Endothelial cell of coronary artery (primary cell): ENCODE data around the gene JPH4. TPM values are rescaled to one million over a fixed set of nuclear protein-coding genes. Genes with fewer than 3 reads are reported as not detected.

Source experiments
- total RNA-seq: library from RNA; depleted of rRNA; stranded (reverse); fragments of >200 nt; gene quantifications from 2 replicates; pipeline ENCODE4 v1.2.3, GENCODE V29; 2014

JPH4 gene
- not detected in 2 replicates for total RNA-seq

GRCh38 chr14:23578560-23579310 lies at the start of gene JPH4:
Gene JPH4, minus strand, starts transcription at chr14:23578790. Its CDS starts 1,337 bp downstream, at chr14:23577453.

GRCh38 chr14:23567186-23568020 lies 11.2 kb downstream of the JPH4 start, which contains the start of gene AP1G2:
Gene AP1G2, minus strand, starts transcription at chr14:23567791. Its CDS starts 477 bp downstream, at chr14:23567314.

DNA sequence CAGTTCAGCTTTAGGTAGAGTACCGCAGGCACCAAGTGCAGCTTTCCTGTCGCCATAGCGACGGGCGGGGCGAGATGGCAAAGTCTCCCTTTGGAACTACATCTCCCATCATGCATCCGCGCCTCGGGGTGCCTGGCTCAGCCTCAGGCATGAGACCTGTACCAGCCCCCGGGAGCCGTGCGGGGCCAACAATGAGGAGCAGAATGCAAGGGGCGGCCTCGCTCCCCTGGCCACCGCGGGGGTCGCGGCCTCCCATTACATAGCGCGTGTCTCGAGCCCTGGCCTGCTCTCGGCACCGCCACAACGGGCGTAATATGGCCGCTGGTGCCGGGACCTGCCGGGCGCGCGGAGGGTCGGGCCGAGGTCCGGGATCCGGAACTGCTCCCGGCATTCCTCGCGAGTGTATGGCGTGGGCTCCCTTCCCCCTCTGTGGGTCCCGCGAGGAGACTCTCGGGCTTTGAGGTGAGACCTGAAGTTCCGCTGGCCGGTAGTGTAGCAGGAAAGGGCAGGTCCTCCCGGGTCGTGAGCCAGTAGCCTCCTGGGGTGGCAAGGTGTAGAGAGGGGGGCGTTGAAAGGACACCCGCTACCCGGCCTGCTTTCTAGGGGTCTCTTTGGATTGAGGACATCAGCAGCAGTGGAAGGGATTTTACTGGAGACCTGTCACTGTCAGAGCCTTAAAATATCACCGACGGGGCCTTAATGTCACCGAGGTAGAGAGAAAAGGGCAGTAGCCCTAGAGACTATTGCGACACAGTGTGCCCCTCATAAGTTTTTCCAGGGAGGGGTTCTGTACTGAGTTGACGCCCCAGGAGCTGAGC lies 22.5 kb downstream of the JPH4 start, which contains the start of gene THTPA:
THTPA (plus strand) TSS at position 390 of the 818 bp plus-strand sequence. CDS start 487 bp downstream, outside the sequence.

DNA sequence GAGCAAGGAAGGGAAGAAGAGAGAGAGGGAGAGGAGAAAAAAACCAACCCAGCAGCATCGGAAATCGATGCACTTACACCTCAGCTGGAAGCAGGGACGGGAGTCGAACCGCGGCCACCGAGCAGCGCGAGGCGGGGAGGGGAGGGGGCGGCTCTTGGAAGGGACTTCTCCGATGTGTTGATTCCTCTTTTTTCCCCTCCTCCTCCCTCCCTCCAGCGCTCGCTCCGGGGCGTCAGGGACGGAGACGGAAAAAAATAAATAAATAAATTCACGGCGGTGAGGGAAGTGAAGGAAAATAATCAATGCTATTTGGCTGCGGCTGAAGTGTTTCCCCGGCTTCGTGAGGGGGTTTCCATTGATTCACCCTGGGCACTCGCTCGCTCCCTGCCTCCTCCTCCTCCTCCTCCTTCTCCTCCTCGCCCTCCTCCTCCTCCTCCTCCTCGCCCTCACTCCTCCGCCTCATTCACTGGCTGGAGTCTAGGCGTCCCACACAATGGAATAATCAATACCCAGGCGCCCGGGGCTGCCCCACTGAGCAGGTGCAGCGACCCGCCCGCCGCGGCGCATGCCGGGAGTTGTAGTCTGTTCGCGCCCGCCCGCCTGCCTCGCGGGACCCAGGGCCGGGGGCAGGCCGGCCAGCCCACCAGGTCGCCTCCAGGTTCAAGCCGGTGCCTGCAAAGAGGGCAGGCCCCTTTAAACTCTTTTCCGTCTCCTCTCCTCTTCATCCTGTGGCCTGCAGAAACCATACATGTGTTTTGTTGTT lies 27.1 kb downstream of the JPH4 start, which contains the start of gene ZFHX2:
ZFHX2 (minus strand) TSS at position 500 of the 763 bp plus-strand sequence. CDS start 16,440 bp downstream, outside the sequence.

Other genes with a start within 250 kb of the JPH4 start
- gene SLC22A17, start 225.9 kb downstream of the JPH4 start, total RNA-seq: 1.1 and 8.5 TPM in 2 replicates
- 0.94 TPM in 1 of 2 replicates, not detected in the other for gene EFS, start 213.6 kb downstream of the JPH4 start, total RNA-seq
- gene IL25, start 206.0 kb downstream of the JPH4 start, total RNA-seq: not detected in 2 replicates
- gene CMTM5, start 201.7 kb downstream of the JPH4 start, total RNA-seq: not detected in 2 replicates
- not detected in 2 replicates for gene MYH6, start 170.5 kb downstream of the JPH4 start, total RNA-seq
- not detected in 2 replicates for gene MYH7, start 143.1 kb downstream of the JPH4 start, total RNA-seq
- gene NGDN, start 109.1 kb downstream of the JPH4 start, total RNA-seq: 56.5 and 56.8 TPM in 2 replicates
- 0.27 and 0.38 TPM in 2 replicates for gene ZFHX2, start 27.0 kb downstream of the JPH4 start, total RNA-seq
- gene THTPA, start 22.5 kb downstream of the JPH4 start, total RNA-seq: 7.9 and 15.7 TPM in 2 replicates
- 4.9 and 13.3 TPM in 2 replicates for gene AP1G2, start 11.0 kb downstream of the JPH4 start, total RNA-seq
- gene DHRS2, start 57.6 kb upstream of the JPH4 start, total RNA-seq: 0.09 TPM in 1 of 2 replicates, not detected in the other